IPS-15b (cell line): Measurements from ENCODE around the gene GPX1.
"Not testable (repeated sequence)": the region's sequence is repeated elsewhere in the genome, so short reads cannot be mapped to it uniquely, and the experiment has no call there.

Experiments
- H3K27me3 ChIP-seq: one replicate; pipeline ENCODE4 v1.6.1; 2013; ENCODE audit warnings: low read length; ENCODE audit not compliant: control insufficient read depth, insufficient read depth
- H3K36me3 ChIP-seq: one replicate; pipeline ENCODE4 v1.6.1; 2013; ENCODE audit warnings: low read length; ENCODE audit not compliant: control insufficient read depth, insufficient read depth
- H3K4me1 ChIP-seq: one replicate; pipeline ENCODE4 v1.6.1; 2013; ENCODE audit warnings: mild to moderate bottlenecking, low read length; ENCODE audit not compliant: control insufficient read depth, insufficient read depth
- H3K4me3 ChIP-seq: one replicate; pipeline ENCODE4 v1.5.1; 2013; ENCODE audit warnings: low read depth, low read length
- H3K9ac ChIP-seq: one replicate; pipeline ENCODE4 v1.6.1; 2013; ENCODE audit warnings: low read depth, mild to moderate bottlenecking, low read length
- H3K9me3 ChIP-seq: one replicate; pipeline ENCODE4 v1.6.1; 2013; ENCODE audit warnings: mild to moderate bottlenecking, low read length; ENCODE audit not compliant: control insufficient read depth, insufficient read depth

GPX1 gene

DNA sequence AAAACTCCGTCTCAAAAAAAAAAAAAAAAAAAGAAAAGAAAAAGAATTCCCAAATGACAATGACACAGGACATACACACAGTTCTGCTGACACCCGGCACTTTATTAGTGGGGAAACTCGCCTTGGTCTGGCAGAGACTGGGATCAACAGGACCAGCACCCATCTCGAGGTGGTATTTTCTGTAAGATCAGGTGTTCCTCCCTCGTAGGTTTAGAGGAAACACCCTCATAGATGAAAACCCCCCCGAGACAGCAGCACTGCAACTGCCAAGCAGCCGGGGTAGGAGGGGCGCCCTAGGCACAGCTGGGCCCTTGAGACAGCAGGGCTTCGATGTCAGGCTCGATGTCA, 1.1 kb downstream of the GPX1 start:
- H3K9ac ChIP-seq = not testable (repeated sequence)

GRCh38 chr3:49352890-49353421, 5.2 kb downstream of the GPX1 start:
- Histone ChIP-seq H3K9me3 (no peaks in the 10 kb centered on the region), H3K9ac (no peak overlapping the region), H3K36me3 (peaks cover 5% of the 10 kb centered on the region), H3K4me1 (no peaks in the 10 kb centered on the region), H3K27me3 (no peaks in the 10 kb centered on the region), H3K4me3 (no peak overlapping the region)

More for the DNA sequence above, 1.1 kb downstream of the GPX1 start:
- H3K9me3 ChIP-seq, H3K27me3 ChIP-seq, H3K4me1 ChIP-seq: not testable (repeated sequence)
- peaks cover 20% of the 10 kb centered on the region for H3K36me3 ChIP-seq
- H3K4me3 ChIP-seq = peak overlapping the region; percentile 89

GRCh38 chr3:49352281-49352680, 5.9 kb downstream of the GPX1 start:
- Histone ChIP-seq H3K4me1 (no peaks in the 10 kb centered on the region), H3K36me3 (peaks cover 5% of the 10 kb centered on the region), H3K9ac (no peak overlapping the region), H3K27me3 (no peaks in the 10 kb centered on the region), H3K9me3 (no peaks in the 10 kb centered on the region), H3K4me3 (no peak overlapping the region)

GRCh38 chr3:49351521-49352011, 6.6 kb downstream of the GPX1 start:
- no peaks in the 10 kb centered on the region for H3K9me3 ChIP-seq
- H3K36me3 ChIP-seq = peaks cover 5% of the 10 kb centered on the region
- H3K27me3 ChIP-seq = no peaks in the 10 kb centered on the region
- no peak overlapping the region for H3K9ac ChIP-seq
- H3K4me1 ChIP-seq = no peaks in the 10 kb centered on the region
- no peak overlapping the region for H3K4me3 ChIP-seq

GRCh38 chr3:49349348-49350114, 8.6 kb downstream of the GPX1 start:
- Histone ChIP-seq H3K9me3 (no peaks in the 10 kb centered on the region), H3K4me1 (no peaks in the 10 kb centered on the region), H3K27me3 (no peaks in the 10 kb centered on the region), H3K4me3 (no peak overlapping the region), H3K36me3 (no peaks in the 10 kb centered on the region), H3K9ac (no peak overlapping the region)

DNA sequence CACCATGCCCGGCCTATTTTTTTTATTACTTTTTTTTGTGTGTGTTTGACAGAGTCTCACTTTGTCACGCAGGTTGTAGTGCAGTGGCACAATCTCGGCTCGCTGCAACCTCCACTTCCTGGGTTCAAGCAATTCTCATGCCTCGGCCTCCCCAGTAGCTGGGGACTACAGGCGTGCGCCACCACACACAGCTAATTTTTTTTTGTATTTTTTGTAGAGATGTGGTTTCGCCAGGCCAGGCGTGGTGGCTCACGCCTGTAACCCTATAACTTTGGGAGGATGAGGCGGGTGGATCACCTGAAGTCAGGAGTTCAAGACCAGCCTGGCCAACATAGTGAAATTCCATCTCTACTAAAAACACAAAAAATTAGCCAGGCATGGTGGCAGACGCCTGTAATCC, 9.8 kb downstream of the GPX1 start:
- H3K27me3 ChIP-seq, H3K36me3 ChIP-seq, H3K4me3 ChIP-seq, H3K9ac ChIP-seq, H3K4me1 ChIP-seq, H3K9me3 ChIP-seq: not testable (repeated sequence)

DNA sequence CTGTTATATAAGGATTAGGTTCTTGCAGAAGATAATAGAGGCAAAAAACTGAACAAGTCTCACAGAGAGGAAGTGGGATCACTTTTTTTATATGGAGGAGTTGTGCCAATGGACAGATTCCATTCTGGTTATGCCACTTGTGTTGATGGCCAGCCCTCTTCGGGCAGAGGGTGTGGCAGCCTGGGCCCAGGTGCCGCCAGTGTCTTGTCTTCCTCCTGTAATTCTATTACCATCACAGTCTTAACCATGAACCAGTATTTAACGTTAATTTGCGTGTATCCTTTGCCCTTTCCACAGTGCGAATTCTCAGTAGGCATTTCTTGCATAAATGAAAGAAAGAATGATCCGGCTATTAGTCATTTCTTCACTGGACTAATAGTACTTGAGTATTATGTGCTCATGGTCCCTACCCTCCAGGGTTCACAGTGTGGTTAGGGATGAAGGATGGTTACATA, 11.3 kb downstream of the GPX1 start:
- no peak overlapping the region for H3K4me3 ChIP-seq
- no peaks in the 10 kb centered on the region for H3K9me3 ChIP-seq
- no peak overlapping the region for H3K9ac ChIP-seq
- no peaks in the 10 kb centered on the region for H3K36me3 ChIP-seq
- H3K4me1 ChIP-seq = no peaks in the 10 kb centered on the region
- H3K27me3 ChIP-seq = no peaks in the 10 kb centered on the region

- no peaks in the 10 kb centered on the region for H3K4me1 ChIP-seq
- H3K9me3 ChIP-seq = no peaks in the 10 kb centered on the region
- H3K9ac ChIP-seq = no peak overlapping the region
- no peak overlapping the region for H3K4me3 ChIP-seq
- no peaks in the 10 kb centered on the region for H3K36me3 ChIP-seq
- no peaks in the 10 kb centered on the region for H3K27me3 ChIP-seq
These were observed 15.0 kb downstream of the GPX1 start for GRCh38 chr3:49343163-49343562.

- Histone ChIP-seq H3K9me3 (no peaks in the 10 kb centered on the region), H3K4me3 (no peak overlapping the region), H3K27me3 (no peaks in the 10 kb centered on the region), H3K36me3 (no peaks in the 10 kb centered on the region), H3K9ac (no peak overlapping the region), H3K4me1 (no peaks in the 10 kb centered on the region)
These were observed 16.2 kb downstream of the GPX1 start for GRCh38 chr3:49341996-49342395.

DNA sequence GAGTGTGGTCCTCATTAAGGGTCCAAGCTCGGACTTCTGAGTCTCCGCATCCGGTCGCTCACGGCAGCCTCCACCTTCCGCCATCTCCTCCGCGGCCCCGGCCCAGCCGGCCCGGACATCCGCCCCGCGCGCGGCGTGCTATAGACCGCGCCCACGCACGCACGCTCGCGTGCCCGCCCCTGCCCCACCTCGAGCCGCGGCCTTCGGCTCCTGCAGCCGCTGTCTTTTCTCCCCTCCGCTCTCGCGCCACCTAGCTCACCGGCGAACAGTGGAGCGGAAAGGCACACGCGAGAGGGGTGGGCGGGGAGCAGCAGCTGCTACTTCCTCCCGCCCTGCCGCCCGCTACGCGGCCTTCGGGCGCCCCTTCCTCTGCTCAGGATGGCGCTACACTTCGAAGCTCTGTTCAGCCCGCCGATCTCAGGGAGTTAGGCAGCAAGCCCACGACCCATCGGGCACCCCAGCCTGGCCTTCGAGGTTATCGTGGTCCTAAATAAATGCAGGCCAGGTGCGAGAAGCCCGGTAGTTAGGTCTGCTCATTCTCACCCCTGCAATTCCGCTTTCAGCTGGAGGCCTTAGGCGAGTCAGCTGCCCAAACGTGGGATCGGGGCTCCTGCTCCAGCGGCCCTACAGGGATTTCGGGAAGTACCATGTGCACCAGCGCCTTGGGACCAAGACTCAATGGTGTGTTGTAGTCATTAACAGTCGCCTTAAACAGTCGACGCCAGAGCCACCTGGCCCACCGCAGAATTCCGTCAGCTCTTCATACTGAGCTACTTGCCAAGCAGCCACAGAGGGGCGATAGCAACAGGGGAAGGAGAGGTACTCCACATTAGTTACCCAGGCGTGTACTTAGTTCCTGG, 18.0 kb downstream of the GPX1 start, which contains the start of gene USP4:
USP4 (minus strand) TSS at position 113 of the 860 bp plus-strand sequence; CDS start at position 84, 29 bp downstream.
- Histone ChIP-seq H3K36me3 (peaks cover 2% of the 10 kb centered on the region), H3K27me3 (no peaks in the 10 kb centered on the region), H3K4me3 (peak within 1 kb of the TSS; percentile 74), H3K4me1 (no peaks in the 10 kb centered on the region), H3K9ac (peak within 1 kb of the TSS; percentile 87), H3K9me3 (no peaks in the 10 kb centered on the region)

DNA sequence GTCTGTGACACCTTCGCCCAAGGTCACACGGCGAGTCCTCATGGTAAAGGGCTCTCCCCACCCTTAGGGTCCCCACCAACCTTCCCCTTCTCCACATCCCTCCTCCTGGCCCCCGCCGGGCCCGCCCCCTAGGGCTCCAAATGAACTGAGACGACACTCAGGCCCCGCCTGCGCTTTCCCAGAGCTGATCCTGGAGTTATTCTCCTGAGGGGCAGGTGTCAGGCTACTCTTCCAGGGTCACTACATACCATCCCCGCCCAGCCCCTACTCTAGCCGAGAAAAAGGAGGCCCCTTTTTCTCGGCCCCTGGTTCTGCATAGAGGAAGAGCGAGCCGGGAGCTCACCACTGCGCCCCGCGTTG, 18.6 kb downstream of the GPX1 start:
- Histone ChIP-seq H3K9ac (peak overlapping the region; percentile 87), H3K4me3 (peak overlapping the region; percentile 74), H3K27me3 (no peaks in the 10 kb centered on the region), H3K4me1 (no peaks in the 10 kb centered on the region), H3K9me3 (no peaks in the 10 kb centered on the region), H3K36me3 (peaks cover 7% of the 10 kb centered on the region)
